ENCODE data around the gene TMEM263. TPM values are rescaled to one million over a fixed set of nuclear protein-coding genes. Genes with fewer than 3 reads are reported as not detected.

Gene TMEM263
- total RNA-seq, 1 donor from 2014 or later, result 58.8 TPM

GRCh38 chr12:106947461-106947860 is 8.2 kb upstream of the TMEM263 start:
- DNase-seq (ENCODE audit: low read depth, low spot score), result no peak

DNA sequence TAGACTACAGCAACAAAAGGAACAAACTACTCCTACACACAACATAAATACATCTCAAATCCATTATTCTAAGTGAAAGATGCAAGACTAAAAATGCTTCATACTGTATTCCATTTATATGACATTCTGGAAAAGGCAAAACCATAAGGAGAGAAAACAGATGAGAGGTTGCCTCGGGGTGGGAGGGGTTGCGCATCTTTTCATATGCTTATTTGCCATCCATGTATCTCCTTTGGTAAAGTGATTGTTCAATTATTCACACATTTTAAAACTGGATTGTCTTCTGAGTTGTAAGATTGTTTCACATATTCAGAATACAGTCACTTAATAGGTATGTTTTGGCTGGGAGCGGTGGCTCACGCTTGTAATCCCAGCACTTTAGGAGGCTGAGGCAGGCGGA is 5.1 kb upstream of the TMEM263 start:
- no peak for DNase-seq (ENCODE audit: low read depth, low spot score)

DNA sequence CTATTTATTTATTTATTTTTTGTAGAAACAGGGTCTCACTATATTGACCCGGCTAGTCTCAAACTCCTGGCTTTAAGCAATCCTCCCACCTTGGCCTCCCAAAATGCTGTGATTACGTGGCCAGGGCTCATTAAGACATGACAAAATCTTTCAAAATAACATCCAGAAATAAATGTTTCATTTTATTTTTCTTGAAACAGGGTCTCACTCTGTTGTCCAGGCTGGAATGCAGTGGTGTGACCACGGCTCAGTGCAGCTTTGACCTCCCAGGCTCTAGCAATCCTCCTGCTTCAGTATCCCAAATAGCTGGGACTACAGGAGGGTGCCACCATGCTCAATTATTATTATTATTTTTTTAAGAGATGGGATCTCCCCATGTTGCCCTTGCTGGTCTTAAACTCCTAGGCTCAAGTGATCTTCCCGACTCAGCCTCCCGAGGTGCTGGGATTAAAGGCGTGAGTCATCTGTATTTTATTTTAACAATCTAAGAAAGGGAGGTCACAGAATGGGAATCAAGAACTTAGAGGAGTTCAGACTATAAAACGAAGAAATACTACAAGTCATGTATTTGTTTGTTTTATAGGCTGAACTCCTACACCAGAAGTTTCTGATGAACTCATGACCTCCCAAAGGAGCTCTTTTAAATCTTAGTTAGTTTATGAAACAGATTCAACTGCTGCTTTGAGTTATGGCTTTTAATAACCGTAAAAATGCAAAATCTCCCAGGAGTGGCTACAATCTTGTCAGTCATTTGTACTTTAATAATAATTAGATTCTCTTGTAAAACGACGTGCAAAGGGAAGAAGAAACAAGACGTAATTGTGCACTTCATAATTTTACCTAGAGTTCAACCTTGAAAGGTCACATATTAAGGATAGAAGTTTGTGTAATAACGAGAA is 2.1 kb upstream of the TMEM263 start:
- DNase-seq (ENCODE audit: low read depth, low spot score), result no peak

DNA sequence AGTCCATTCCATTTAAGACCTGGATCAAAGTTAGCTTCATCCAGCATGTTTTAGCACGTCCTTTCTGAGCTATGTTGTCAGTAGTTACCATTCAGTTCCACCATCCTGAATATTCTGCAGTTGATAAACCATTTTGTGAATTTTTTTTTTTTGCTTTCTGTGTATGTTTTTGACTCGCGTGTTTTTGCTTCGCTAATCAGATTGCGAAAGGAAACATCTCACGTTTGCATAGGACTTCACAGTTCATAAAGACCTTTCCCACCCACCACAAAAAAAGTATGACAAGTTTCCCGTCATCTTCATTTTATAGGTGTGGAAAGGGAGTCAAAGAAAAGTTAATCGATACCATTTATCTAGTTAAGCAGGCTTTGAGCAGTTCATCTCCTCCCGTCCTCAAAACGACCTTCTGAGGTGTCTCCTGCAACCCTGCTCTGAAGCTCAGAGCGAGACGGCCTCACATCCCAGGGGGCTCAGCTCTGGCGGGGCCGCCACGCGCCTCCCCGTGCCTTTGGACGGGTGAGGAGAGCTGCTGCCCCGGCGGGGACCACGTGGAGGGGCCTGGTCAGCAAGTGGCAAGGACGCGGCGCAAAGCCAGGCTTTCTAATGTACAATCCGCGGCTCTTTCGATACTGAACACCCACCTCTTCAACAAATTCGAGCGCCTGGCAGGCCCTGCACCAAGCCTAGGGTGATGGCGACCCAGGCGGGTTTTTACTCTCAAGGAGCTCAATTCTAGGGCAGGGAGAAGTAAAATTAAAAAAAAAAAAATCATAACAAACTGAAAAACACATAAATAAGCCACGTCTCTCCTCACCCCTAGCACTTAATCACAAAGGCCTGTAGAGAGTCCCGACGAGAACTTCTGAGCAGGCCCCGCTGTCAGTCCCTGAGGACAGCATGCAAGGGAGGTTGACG is 988 bp upstream of the TMEM263 start:
- no peak for DNase-seq (ENCODE audit: low read depth, low spot score)

DNA sequence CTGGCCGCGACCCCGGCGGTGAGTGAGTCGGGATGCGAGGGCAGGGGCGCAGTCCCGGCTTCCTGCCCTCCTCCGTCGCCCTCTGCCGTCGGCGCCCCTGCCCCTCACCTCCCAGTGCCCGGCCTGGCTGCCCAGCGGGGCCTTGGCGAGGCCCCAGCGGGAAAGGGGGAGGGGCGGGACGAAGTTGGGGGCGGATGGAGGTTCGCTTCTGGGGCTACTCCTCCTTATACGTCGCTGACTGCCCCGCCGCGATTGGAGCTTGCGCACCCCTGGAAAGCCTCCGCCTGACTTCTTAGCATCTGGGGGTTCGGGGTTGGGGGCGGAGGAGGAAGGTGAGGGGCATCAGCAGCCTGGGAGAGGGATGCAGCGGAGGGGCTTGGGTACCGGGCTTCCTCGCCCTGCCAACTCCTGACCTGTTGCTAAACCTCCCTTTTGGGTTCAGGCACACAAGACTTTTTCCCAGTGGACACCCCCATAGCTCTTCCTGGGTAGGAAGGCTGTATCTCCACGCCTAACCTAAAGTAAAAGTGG is 406 bp downstream of the TMEM263 start:
- DNase-seq (ENCODE audit: low read depth, low spot score), result no peak

DNA sequence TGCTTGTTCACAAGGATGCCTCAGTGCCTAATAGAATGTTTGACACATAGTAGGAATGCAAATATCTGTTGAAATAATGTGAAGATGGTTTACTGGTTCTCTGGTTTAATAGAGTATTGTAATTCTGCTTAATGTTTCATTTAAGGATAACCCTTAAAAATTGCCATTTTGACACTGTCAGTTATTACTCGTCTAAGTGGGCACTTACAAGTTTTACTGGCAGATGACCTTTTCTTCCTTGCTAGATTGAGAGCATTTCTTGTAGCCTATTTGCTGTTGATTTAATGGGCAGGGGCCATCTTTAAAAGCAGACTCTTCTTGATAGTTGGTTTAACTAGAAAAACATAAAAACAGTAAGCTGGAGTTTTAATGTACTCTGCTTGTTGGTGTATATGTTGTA is 1.9 kb downstream of the TMEM263 start:
- no peak for DNase-seq (ENCODE audit: low read depth, low spot score)

GRCh38 chr12:106960443-106960842 is 4.7 kb downstream of the TMEM263 start:
- no peak for DNase-seq (ENCODE audit: low read depth, low spot score)

- no peak for DNase-seq (ENCODE audit: low read depth, low spot score)
Measured at GRCh38 chr12:106962286-106962685, 6.6 kb downstream of the TMEM263 start.

DNA sequence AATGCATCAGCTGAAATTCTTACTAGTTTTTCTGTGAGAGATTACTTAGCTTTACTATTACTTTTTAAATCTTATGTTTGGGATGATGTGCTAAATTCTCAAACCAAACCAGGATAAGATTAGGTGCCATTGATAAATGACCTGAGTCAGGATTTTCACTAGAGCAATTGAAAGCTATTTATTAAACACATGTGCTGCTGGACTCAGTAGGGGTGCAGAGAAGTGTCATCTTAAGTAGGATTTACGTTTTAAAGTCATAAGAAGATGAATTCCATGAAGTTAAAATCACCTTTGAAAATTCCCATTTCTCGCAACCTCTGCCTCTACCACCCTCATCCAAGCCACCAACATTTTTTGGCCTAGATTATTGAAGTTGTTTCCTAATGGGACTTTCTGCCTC is 8.8 kb downstream of the TMEM263 start:
- no peak for DNase-seq (ENCODE audit: low read depth, low spot score)

GRCh38 chr12:106971065-106971464 is 15.4 kb downstream of the TMEM263 start:
- no peak for DNase-seq (ENCODE audit: low read depth, low spot score)

- no peak for DNase-seq (ENCODE audit: low read depth, low spot score)
Measured at GRCh38 chr12:106973545-106973944, 17.8 kb downstream of the TMEM263 start.

DNA sequence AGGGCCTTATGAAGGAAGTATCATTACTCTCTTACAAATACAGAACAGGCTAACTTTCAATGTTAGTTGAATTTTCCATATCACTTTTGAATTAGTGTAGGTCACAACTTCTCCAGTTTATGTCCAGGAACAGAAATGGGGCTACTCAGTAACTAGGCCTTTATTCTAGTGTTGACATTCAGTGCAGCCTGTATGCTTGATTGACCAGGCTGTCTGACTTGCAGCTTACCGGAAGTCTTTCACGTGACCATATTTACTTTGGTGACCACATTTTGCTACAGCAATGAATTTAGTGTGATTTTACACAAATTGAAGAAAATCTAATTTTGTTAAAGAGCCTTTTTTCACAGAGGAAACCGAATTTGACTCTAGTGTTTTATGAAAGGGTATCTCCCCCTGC is 18.8 kb downstream of the TMEM263 start:
- DNase-seq (ENCODE audit: low read depth, low spot score), result no peak

- DNase-seq (ENCODE audit: low read depth, low spot score), result no peak
Measured at GRCh38 chr12:106975098-106975497, 19.4 kb downstream of the TMEM263 start.

GRCh38 chr12:106975993-106976658 is 20.4 kb downstream of the TMEM263 start:
- DNase-seq (ENCODE audit: low read depth, low spot score), result no peak

DNA sequence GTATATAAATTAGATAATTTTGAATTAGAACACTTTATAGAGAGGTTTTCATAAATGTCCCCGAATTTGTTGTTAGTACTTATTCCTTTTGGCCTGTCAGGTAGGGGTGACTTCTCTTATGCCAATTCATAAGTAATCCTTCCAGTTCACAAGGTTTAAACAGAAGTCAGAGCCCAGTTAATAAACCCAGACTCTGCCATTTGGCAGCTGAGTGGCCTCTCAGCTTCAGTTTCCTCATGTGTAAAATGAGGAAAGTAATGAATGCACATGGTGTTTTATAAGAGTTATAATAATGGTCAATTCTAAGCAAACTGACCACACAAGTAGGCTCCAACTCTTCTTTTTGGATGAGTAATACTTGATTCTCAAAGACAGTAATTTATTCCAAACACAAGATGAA is 21.0 kb downstream of the TMEM263 start:
- no peak for DNase-seq (ENCODE audit: low read depth, low spot score)

DNA sequence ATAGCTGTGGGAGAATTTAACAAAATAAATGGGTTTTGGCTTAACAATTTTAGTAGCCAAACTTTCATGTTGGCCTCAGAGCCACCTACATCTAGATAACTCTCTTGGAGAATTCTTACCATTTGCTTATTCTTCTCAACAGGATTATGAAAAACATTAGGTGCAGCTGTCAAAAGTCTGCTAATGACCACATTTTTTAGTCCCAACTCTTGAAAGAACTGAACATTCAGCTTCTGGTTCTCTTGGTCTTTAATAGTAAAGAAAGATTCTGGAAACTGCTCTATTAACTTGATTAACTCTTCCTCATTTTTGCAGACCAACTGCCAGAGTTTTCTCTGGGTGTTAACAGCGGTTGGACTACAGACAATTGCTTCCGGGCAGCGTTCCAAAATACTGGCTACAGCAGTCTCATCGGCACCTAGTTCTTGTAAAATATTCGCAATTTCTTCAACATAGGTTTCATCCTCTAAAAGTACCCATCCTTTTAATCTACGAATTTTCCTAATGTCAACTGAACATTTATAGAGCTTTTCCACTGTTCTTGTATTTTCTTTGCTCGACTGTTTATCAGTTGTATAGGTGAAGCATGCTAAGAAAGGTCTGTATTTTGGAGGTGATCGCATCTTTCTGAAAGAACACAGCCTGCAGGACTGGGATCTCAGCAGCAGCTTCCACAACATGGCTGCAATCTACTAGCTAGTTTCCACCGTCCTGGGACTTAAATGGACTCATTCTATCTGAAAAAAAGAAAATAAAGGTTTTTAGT is 22.5 kb downstream of the TMEM263 start:
- DNase-seq (ENCODE audit: low read depth, low spot score), result no peak

- no peak for DNase-seq (ENCODE audit: low read depth, low spot score)
Measured at GRCh38 chr12:106980944-106981343, 25.2 kb downstream of the TMEM263 start.

DNA sequence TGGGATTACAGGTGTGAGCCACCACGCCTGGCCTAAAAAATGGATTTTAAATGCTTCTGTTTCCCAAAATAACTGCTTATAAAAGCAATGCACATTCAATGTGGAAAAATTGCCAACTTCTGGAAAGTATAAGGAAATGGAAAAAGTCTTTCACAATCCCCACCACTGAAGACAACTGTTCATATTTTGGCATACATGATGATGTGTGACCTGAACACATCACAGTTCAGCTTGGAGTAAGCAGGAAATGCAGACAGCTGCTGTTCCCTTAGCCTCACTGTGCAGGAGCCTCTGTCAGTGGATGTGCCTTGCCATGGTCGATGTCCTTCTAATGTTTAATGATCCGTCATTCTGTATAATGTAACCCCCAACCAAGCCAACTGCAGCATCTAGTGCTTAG is 26.1 kb downstream of the TMEM263 start:
- no peak for DNase-seq (ENCODE audit: low read depth, low spot score)

- no peak for DNase-seq (ENCODE audit: low read depth, low spot score)
Measured at GRCh38 chr12:106982229-106982628, 26.5 kb downstream of the TMEM263 start.

DNA sequence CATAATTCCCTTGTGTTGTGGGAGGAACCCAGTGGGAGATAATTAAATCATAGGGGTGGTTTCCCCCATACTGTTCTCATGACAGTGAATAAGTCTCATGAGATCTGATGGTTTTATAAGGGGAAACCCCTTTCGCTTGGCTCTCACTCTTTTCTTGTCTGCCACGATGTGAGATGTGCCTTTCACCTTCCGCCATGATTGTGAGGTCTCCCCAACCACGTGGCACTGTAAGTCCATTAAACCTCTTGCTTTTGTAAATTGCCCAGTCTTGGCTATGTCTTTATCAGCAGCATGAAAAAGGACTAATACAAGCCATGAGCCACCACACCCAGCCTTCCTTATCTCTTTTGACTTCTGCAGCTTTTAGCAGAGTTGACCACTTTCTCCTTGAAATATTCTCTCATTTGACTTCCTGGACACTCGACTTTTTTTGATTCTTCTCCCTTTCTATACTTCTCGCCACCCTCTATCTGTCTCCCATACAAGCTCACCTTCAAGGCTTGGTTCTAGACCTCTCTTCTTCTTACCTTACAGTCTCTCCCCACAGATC is 29.0 kb downstream of the TMEM263 start:
- no peak for DNase-seq (ENCODE audit: low read depth, low spot score)
